Medulla oblongata (tissue), 1 donor: ENCODE data around the gene VPS13C.
A peak's percentile ranks its signal among the peaks of the same experiment; 100 is the strongest.

Experiments used
- DNase-seq: peaks from one replicate; pipeline ENCODE4 v3.0.0-alpha.2; 2015; ENCODE audit errors: extremely low spot score

VPS13C gene

DNA sequence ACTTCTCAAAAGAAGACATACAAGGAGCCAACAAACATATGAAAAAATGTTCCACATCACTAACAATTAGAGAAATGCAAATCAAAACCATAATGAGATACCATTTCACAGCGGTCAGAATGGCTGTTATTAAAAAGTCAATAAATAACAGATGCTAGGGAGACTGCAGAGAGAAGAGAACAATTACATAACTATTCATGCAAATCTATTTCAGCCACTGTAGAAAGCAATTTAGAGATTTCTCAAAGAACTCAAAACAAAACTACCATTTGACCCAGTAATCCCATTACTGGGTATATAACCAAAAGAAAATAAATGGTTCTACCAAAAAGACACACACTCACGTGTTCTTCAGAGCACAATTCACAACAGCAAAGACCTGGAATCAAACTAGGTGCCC lies 116.3 kb downstream of the VPS13C start:
- DNase-seq: no peak

GRCh38 chr15:61938249-61938648 lies 122.0 kb downstream of the VPS13C start:
- DNase-seq: no peak

GRCh38 chr15:61936528-61937195 lies 123.6 kb downstream of the VPS13C start:
- DNase-seq: no peak

- DNase-seq: no peak
Observed at GRCh38 chr15:61935493-61935892, 124.8 kb downstream of the VPS13C start.

DNA sequence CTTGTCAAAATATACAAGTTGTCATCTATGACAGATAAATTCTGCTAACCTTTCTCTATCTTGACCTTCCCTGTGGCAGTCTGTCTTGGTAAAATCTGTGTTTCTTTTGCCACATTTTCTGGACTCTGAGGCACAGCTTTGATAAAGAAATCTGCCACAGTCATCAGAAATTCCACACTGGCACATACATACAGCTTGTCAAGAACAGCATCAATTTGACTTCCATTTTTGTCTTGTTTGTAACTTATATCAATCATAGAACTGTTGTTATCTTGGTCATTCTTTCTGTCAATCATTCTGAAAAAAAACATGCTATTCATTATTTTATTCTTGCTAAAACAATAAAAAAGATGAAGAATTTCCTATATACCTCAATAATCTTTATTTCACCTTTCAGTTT lies 130.8 kb downstream of the VPS13C start:
- DNase-seq: no peak

DNA sequence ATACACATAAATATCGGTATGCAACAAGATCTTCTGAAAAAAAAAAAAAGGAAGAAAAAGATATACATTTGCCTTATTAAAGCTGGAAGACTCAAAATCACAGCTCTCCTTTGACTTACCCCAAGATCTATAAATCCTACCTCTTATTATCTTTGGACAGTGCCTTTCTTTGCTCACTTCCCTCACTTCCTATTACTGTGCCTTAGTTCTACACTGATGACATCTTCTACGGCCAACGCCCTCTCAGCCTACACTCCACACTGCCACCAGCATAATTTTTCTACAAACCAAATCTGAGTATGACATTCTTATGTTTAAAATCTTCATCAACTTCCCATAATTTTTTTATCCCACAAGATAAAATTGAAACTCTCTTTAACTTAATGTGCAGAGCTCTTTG lies 137.1 kb downstream of the VPS13C start:
- DNase-seq: no peak

- DNase-seq: no peak
Observed at GRCh38 chr15:61921093-61921492, 139.2 kb downstream of the VPS13C start.

DNA sequence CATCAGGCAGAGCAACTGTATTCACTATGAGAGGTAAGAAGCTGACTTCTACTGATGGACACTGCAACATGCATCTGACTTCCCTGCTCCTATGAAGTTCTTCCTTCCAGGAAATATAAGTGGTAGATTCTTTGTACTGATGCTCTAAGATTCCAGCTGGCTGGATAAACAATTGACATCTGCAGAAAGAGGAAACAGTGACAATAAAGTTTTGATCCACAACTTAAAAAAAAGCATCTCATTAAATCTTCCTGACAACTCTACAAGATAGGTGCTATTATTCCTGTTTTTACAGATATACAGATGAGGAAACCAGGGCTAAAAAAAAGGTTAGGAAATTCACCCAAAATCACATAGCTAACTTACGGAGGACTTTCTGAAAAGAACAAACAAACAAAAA lies 142.8 kb downstream of the VPS13C start:
- no peak for DNase-seq

- no peak for DNase-seq
Observed at GRCh38 chr15:61916104-61916503, 144.1 kb downstream of the VPS13C start.

DNA sequence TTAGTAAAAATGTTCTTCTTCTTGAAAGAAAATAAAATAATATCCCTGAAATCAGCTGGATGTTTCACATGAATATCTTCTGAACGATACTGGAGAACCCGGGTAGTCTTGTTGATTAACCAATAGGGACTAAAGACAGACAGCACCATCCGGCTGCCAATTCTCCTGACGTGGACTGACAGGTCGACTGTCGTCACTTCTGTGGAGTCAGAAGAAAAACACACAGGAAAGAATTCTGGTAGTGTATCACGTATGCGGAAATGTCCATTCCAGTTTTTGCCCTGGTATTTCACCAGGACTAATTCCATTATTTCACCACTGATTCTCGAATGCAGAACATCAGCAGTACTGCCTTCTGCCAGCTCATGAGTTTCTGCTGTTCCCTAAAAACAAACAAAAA lies 144.6 kb downstream of the VPS13C start:
- DNase-seq: no peak

DNA sequence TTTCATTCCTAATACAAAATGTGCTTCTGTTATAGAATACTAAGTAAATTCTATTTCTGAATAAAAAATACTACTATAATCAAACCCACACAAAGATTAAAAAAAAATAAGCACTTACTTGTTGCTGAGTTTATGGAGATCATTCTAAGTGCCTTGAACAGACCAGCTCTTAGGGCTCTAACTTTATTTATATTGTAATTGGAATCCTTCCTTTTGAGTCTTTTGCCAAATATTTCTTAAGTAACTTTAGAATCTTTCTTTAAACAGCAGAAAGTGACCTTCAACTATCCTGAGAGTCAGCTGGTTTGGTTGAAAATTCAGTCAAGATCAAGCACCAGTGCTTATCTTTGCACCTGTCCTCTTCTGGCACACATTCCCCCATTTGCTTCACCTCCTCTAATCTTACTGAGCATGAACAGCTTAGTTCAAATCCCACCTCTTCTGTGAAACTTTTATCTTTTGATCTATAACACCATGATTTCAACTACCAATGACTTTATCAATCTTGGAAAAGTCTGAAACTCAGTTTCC lies 149.3 kb downstream of the VPS13C start:
- no peak for DNase-seq

DNA sequence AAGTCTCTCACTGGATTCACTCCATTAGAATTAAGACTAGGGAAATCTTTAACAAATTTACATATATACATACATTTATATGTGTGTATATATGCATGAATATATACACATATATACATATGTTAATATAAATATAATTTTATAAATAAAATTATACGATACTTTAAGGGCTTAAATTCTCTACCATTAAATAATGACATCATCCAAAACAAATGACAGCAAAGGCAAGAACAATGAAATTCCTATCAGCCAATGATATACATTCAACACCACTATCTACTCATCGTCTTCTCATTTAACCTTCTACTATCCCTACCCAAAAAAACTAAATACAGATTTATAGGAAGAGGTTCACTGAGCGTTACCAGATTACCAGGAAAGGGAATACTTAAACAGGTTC lies 152.0 kb downstream of the VPS13C start:
- no peak for DNase-seq

DNA sequence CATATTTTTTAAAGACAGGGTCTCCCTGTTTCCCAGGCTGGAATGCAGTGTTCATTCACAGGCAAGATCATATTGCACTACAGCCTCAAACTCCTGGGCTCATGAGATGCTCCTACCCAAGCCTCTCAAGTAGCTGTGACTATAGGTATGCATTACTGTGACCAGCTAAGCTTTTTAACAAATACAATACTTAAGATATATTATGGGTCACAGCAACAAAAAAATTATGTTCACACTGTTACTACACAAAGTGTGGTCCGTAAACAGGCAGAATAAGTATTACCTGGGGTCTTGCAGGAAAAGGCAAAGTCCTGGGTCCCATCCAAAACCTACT lies 152.5 kb downstream of the VPS13C start:
- no peak for DNase-seq

DNA sequence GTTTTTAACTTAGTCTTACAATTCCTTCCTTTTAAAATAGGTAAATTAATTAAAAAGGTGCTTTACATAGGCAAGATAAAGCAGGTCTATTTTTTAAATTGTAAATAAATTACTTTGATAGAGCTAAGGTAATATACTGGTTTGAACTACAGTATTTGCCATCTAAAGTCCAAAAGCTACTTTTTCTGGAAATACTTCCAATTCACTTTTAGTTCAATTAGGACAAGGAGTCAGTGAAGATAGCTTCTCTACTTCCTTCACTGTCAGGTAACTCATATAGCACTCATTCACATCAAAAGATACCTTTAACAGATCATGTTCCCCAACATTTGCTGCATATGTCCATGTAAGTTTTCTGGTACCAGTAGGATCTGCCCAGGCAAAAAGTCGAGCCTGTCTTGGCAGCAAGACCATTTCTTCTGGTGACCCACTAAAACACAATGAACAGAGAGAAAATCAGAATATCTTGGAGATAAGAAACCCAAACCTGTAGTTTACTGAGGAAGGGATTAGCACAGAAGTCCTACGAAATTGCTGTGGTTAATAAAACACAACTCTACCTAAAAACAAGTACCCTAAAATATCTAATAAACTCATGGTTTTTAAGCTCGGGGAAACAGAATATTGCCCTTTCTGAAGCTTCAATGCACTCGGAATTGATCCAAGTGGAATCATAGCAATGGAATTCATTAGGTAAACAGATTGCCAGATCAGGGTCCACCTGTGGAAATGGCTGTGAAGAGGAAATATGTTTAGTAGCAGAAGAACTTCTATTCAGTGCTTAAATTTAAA lies 153.1 kb downstream of the VPS13C start:
- DNase-seq: no peak

DNA sequence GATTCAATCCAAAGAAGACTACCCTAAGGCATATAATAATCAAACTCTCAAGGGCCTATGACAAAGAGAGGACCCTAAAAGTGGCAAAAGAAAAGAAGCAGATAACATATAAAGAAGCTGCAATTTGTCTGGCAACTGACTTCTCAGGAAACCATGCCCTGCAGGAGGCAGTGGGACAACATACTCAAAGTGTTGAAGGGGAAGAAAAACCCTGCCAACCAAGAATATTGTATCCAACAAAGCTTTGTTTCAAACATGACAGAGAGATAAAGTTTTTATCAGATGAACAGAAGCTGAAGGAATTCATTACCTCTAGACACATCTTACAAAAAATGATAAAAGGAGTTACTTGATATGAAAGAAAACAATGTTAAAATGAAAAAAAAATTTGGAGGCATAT lies 167.1 kb downstream of the VPS13C start:
- no peak for DNase-seq

GRCh38 chr15:61892140-61892539 lies 168.1 kb downstream of the VPS13C start:
- DNase-seq: no peak

GRCh38 chr15:61890106-61890505 lies 170.1 kb downstream of the VPS13C start:
- no peak for DNase-seq

DNA sequence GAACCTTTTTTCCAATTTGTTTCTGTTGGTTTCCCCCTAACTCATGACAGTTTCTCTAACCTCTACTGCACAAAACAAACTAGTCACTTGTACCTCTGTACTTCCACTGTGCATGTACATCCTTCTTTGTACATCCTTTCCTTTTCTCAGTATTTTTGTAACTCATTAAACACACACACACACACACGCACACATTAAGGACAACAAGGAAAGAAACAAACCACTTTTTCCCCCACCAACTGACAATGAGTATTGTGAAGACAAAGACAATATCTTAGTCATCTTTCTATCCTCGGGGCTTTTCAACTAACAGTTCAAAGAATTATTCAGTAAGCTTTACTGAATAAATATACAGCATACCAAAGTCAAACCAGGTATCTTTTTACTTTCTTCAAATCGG lies 170.5 kb downstream of the VPS13C start:
- DNase-seq: no peak

GRCh38 chr15:61888074-61888780 lies 172.0 kb downstream of the VPS13C start:
- no peak for DNase-seq

- DNase-seq: no peak
Observed at GRCh38 chr15:61880084-61880483, 180.2 kb downstream of the VPS13C start.

GRCh38 chr15:61879219-61879618 lies 181.0 kb downstream of the VPS13C start:
- no peak for DNase-seq

- peak; percentile 23 for DNase-seq
Observed at GRCh38 chr15:61871926-61872522, 188.2 kb downstream of the VPS13C start.
